Ishikawa (cell line): ENCODE results near the gene AIP.

ENCODE experiments used
- CEBPB ChIP-seq: IDR thresholded peaks from 2 replicates; pipeline ENCODE4 v1.6.1; 2012
- CREB1 ChIP-seq: IDR thresholded peaks from 2 replicates; pipeline ENCODE4 v1.6.1; 2012; ENCODE audit warnings: low read depth
- EGR1 ChIP-seq: IDR thresholded peaks from 2 replicates; pipeline ENCODE4 v1.6.1; 2012
- EP300 ChIP-seq: IDR thresholded peaks from 2 replicates; pipeline ENCODE4 v1.6.1; 2012; ENCODE audit warnings: borderline replicate concordance
- FOXM1 ChIP-seq: IDR thresholded peaks from 2 replicates; pipeline ENCODE4 v1.6.1; 2012; ENCODE audit warnings: low read depth, borderline replicate concordance
- MAX ChIP-seq: IDR thresholded peaks from 2 replicates; pipeline ENCODE4 v1.6.1; 2012
- NFIC ChIP-seq: IDR thresholded peaks from 2 replicates; pipeline ENCODE4 v1.6.1; 2012
- RAD21 ChIP-seq: IDR thresholded peaks from 2 replicates; pipeline ENCODE4 v1.6.1; 2012; ENCODE audit warnings: low read depth
- REST ChIP-seq: IDR thresholded peaks from 2 replicates; pipeline ENCODE4 v1.6.1; 2012; ENCODE audit warnings: low read depth, mild to moderate bottlenecking
- TAF1 ChIP-seq: IDR thresholded peaks from 2 replicates; pipeline ENCODE4 v1.6.1; 2012; ENCODE audit warnings: low read depth, mild to moderate bottlenecking
- TCF12 ChIP-seq: IDR thresholded peaks from 2 replicates; pipeline ENCODE4 v1.6.1; 2012; ENCODE audit warnings: low read depth
- TEAD4 ChIP-seq: IDR thresholded peaks from 2 replicates; pipeline ENCODE4 v1.6.1; 2012
- USF1 ChIP-seq: IDR thresholded peaks from 2 replicates; pipeline ENCODE4 v1.6.1; 2012
- YY1 ChIP-seq: IDR thresholded peaks from 2 replicates; pipeline ENCODE4 v1.6.1; 2012; ENCODE audit warnings: low read depth
- ZBTB7A ChIP-seq: IDR thresholded peaks from 2 replicates; pipeline ENCODE4 v1.6.1; 2012; ENCODE audit warnings: low read depth

AIP gene

GRCh38 chr11:67451658-67451976, 31.2 kb upstream of the AIP start:
- no peak for TF ChIP-seq RAD21
- no peak for TF ChIP-seq REST
- no peak for TF ChIP-seq TEAD4
- TF ChIP-seq ZBTB7A = no peak
- TF ChIP-seq NFIC = no peak

- no peak; the same call in 1 of the 2 replicates for TF ChIP-seq RAD21
- peak; percentile 40; the same call in 1 of the 2 replicates for TF ChIP-seq EP300
- TF ChIP-seq CEBPB = no peak
- TF ChIP-seq EGR1 = no peak
- no peak for TF ChIP-seq FOXM1
- TF ChIP-seq YY1 = no peak
- 0 out of 2 replicates have a peak, but pooled peaks have one; percentile 21 for TF ChIP-seq TCF12
- peak; percentile 94 for TF ChIP-seq NFIC
- no peak for TF ChIP-seq MAX
- TF ChIP-seq REST = no peak
These were observed 30.5 kb upstream of the AIP start, which contains the start of gene GPR152 for GRCh38 chr11:67452141-67452952. GPR152 (minus strand) TSS chr11:67452729; CDS start chr11:67452724, 5 bp downstream.

- TF ChIP-seq YY1 = no peak
- no peak for TF ChIP-seq CREB1
- TF ChIP-seq ZBTB7A = no peak
These were observed 28.8 kb upstream of the AIP start for GRCh38 chr11:67453816-67454732.

GRCh38 chr11:67455054-67455453, 27.8 kb upstream of the AIP start, which contains the start of gene CABP4:
CABP4 (plus strand) TSS chr11:67455354; CDS start chr11:67455424, 70 bp downstream.
- TF ChIP-seq FOXM1 (no peak), CREB1 (no peak), MAX (no peak), ZBTB7A (no peak), YY1 (no peak), EGR1 (no peak), REST (no peak), TCF12 (no peak), EP300 (no peak), NFIC (no peak), USF1 (no peak)

GRCh38 chr11:67456068-67456705, 26.6 kb upstream of the AIP start:
- no peak for TF ChIP-seq ZBTB7A
- TF ChIP-seq RAD21 = no peak
- no peak for TF ChIP-seq EGR1
- TF ChIP-seq USF1 = no peak
- no peak for TF ChIP-seq CREB1
- TF ChIP-seq FOXM1 = no peak
- no peak for TF ChIP-seq MAX
- TF ChIP-seq TEAD4 = no peak
- TF ChIP-seq CEBPB = no peak
- TF ChIP-seq NFIC = no peak
- TF ChIP-seq TAF1 = no peak
- no peak for TF ChIP-seq TCF12
